Measurements from ENCODE around the gene GNAI2. TPM values are rescaled to one million over a fixed set of nuclear protein-coding genes. Genes with fewer than 3 reads are reported as not detected.

Gene GNAI2
- total and polyA plus RNA-seq, 2 donors (not counting 3 experiments of a cell fraction or from before 2014, with no cell fraction given), result 767 to 1,875 TPM

- intact Hi-C loops (cut with micrococcal nuclease), result no loop called here
- no TSS peak for BruUV-seq (replicated peaks)
- CTCF ChIA-PET, result interaction anchor here (1.4 to 10.5 kb wide), 6 partner anchors 13 to 95 kb away, joined by 3 to 314 read pairs (median 76); partner anchors contain the start of genes GNAT1 and SEMA3B
These were observed 6.5 kb upstream of the GNAI2 start for GRCh38 chr3:50229490-50229889.

More at GRCh38 chr3:50229490-50229889, 6.5 kb upstream of the GNAI2 start:
- Histone ChIP-seq H3K27me3 (ENCODE audit: control insufficient read depth in 2 of 2, insufficient read depth in 2 of 2, low read length in 2 of 2) (no peaks in the 10 kb centered on the region), H3K4me2 (ENCODE audit: insufficient read depth, low read length) (no peak overlapping the region), H2AFZ (ENCODE audit: low read depth, low read length) (no peak overlapping the region), H3K9me3 (replicated peaks; ENCODE audit: control insufficient read depth, insufficient read depth, low read length) (no peaks in the 10 kb centered on the region), H3K27ac (ENCODE audit: insufficient read depth, low read depth, low read length) (no peak overlapping the region), H3K9ac (replicated peaks; ENCODE audit: extremely low read depth, insufficient read depth, low read length) (no peak overlapping the region), H3K4me1 (ENCODE audit: control insufficient read depth, extremely low read depth, insufficient read depth, low read length) (peaks cover 13% of the 10 kb centered on the region), H3K4me3 (replicated peaks in 1 of 3; ENCODE audit: insufficient read depth in 1 of 3, low read depth in 1 of 3, low read length in 3 of 3) (no peak overlapping the region), H3K79me2 (ENCODE audit: control insufficient read depth, insufficient read depth, low read length) (peaks cover 2% of the 10 kb centered on the region), H3K36me3 (ENCODE audit: control insufficient read depth in 2 of 2, extremely low read depth in 1 of 2, insufficient read depth in 2 of 2, low read length in 2 of 2) (no peaks in the 10 kb centered on the region), H4K20me1 (replicated peaks; ENCODE audit: control insufficient read depth, extremely low read depth, insufficient read depth, low read length) (no peaks in the 10 kb centered on the region), H3K9me1 (replicated peaks; ENCODE audit: control insufficient read depth, extremely low read depth, insufficient read depth, low read length) (no peaks in the 10 kb centered on the region)
- TF ChIP-seq CTCF (IDR thresholded peaks at IDR 0.05; ENCODE audit: extremely low read depth in 1 of 2, insufficient read depth in 1 of 2, low read depth in 1 of 2, low read length in 2 of 2) (no peak), FOS (IDR thresholded peaks at IDR 0.05; ENCODE audit: borderline replicate concordance, insufficient read depth, low read length) (no peak), EZH2 (IDR thresholded peaks at IDR 0.05; ENCODE audit: borderline replicate concordance, low read depth, low read length, severe bottlenecking) (no peak), POLR2AphosphoS5 (IDR thresholded peaks at IDR 0.05; ENCODE audit: insufficient read depth, low read depth, low read length) (no peak), GATA2 (IDR thresholded peaks at IDR 0.05; ENCODE audit: insufficient read depth, insufficient read length, low read depth, low read length) (no peak), MYC (IDR thresholded peaks at IDR 0.05; ENCODE audit: low read depth, low read length) (no peak), JUN (IDR thresholded peaks at IDR 0.05; ENCODE audit: borderline replicate concordance, insufficient read depth, insufficient read length, low read depth) (no peak), POLR2A (IDR thresholded peaks at IDR 0.05; ENCODE audit: low read depth, low read length) (no peak), MAX (IDR thresholded peaks at IDR 0.05; ENCODE audit: insufficient read depth, insufficient read length) (no peak)
- FAIRE-seq (no peak), DNase-seq (ENCODE audit: low read depth, low spot score) (no peak)
- POLR2A ChIA-PET, result no interaction called here
- dilution Hi-C loops (cut with MboI; ENCODE audit: extremely low pct_ligation_motif_present, low sequenced_read_pairs), result no loop called here

All from endothelial cell of umbilical vein (primary cell).